SK-N-SH treated with all-trans-retinoic acid at 6 μM for 48 hours (cell line): ENCODE data around the gene RNF2.
A peak's percentile ranks its signal among the peaks of the same experiment; 100 is the strongest.

Experiments used
- ARNTL ChIP-seq: fragments of 450-650 bp; formaldehyde crosslinking; IDR thresholded peaks from 2 replicates; pipeline ENCODE4 v1.5.0; 2020; ENCODE audit warnings: low read depth, mild to moderate bottlenecking, moderate library complexity, borderline replicate concordance
- BACH2 ChIP-seq: fragments of 250-450 bp; sonication (Bioruptor Pico); IDR thresholded peaks from 2 replicates; pipeline ENCODE4 v1.9.0; 2021; ENCODE audit warnings: mild to moderate bottlenecking, borderline replicate concordance
- CREB5 ChIP-seq: fragments of 250-450 bp; sonication (Bioruptor Pico); IDR thresholded peaks from 2 replicates; pipeline ENCODE4 v1.5.1; 2020; ENCODE audit warnings: low read depth, mild to moderate bottlenecking, moderate library complexity
- CSDC2 ChIP-seq: fragments of 250-450 bp; sonication (Bioruptor Pico); IDR thresholded peaks from 2 replicates; pipeline ENCODE4 v1.5.0; 2020; ENCODE audit warnings: mild to moderate bottlenecking, moderate library complexity
- ESRRG ChIP-seq: fragments of 250-450 bp; sonication (Bioruptor Pico); IDR thresholded peaks from 2 replicates; pipeline ENCODE4 v1.6.1; 2021; ENCODE audit warnings: mild to moderate bottlenecking
- PATZ1 ChIP-seq: fragments of 250-450 bp; sonication (Bioruptor Pico); IDR thresholded peaks from 2 replicates; pipeline ENCODE4 v1.8.0; 2020; ENCODE audit warnings: mild to moderate bottlenecking, moderate library complexity, borderline replicate concordance
- POU6F1 ChIP-seq: fragments of 250-450 bp; sonication (Bioruptor Pico); IDR thresholded peaks from 2 replicates; pipeline ENCODE4 v1.8.0; 2021; ENCODE audit warnings: low read depth, mild to moderate bottlenecking, moderate library complexity, borderline replicate concordance
- PPARA ChIP-seq: fragments of 250-450 bp; sonication (Bioruptor Pico); IDR thresholded peaks from 2 replicates; pipeline ENCODE4 v1.5.0; 2020; ENCODE audit warnings: mild to moderate bottlenecking, borderline replicate concordance
- SNAI2 ChIP-seq: fragments of 250-450 bp; sonication (Bioruptor Pico); IDR thresholded peaks from 2 replicates; pipeline ENCODE4 v1.5.0; 2020; ENCODE audit warnings: mild to moderate bottlenecking, moderate library complexity
- TOX ChIP-seq: fragments of 250-450 bp; sonication (Bioruptor Pico); IDR thresholded peaks from 2 replicates; pipeline ENCODE4 v1.8.0; 2021; ENCODE audit warnings: mild to moderate bottlenecking, moderate library complexity, borderline replicate concordance
- TSHZ2 ChIP-seq: fragments of 250-450 bp; sonication (Bioruptor Pico); IDR thresholded peaks from 2 replicates; pipeline ENCODE4 v1.5.0; 2020; ENCODE audit warnings: mild to moderate bottlenecking, moderate library complexity
- ZC3H10 ChIP-seq: fragments of 250-450 bp; sonication (Bioruptor Pico); IDR thresholded peaks from 2 replicates; pipeline ENCODE4 v1.5.1; 2021; ENCODE audit warnings: mild to moderate bottlenecking, moderate library complexity
- ZFP3 ChIP-seq: fragments of 250-450 bp; sonication (Bioruptor Pico); IDR thresholded peaks from 2 replicates; pipeline ENCODE4 v1.5.0; 2020; ENCODE audit warnings: mild to moderate bottlenecking, moderate library complexity
- ZFP30 ChIP-seq: fragments of 450-650 bp; formaldehyde crosslinking; IDR thresholded peaks from 2 replicates; pipeline ENCODE4 v1.5.0; 2022; ENCODE audit warnings: mild to moderate bottlenecking, moderate library complexity

- TF ChIP-seq PATZ1, result peak; percentile 65; the same call in 1 of the 2 replicates
- TF ChIP-seq ZC3H10, result no peak
- TF ChIP-seq BACH2 (CRISPR knock-in tag), result no peak
- no peak for TF ChIP-seq ZFP30 (CRISPR knock-in tag)
- TF ChIP-seq POU6F1 (CRISPR knock-in tag), result no peak
- TF ChIP-seq SNAI2 (CRISPR knock-in tag), result no peak
- no peak for TF ChIP-seq CREB5 (CRISPR knock-in tag)
- TF ChIP-seq ZFP3 (CRISPR knock-in tag), result no peak
- no peak for TF ChIP-seq TSHZ2
- no peak for TF ChIP-seq ARNTL (CRISPR knock-in tag)
- no peak for TF ChIP-seq PPARA (CRISPR knock-in tag)
- TF ChIP-seq ESRRG, result no peak
- no peak for TF ChIP-seq CSDC2 (CRISPR knock-in tag)
- no peak for TF ChIP-seq TOX
Measured at GRCh38 chr1:185045814-185046492, 595 bp downstream of the RNF2 start.
